Measurements from ENCODE around the gene RFLNA.
"Not testable (repeated sequence)": the region's sequence is repeated elsewhere in the genome, so short reads cannot be mapped to it uniquely, and the experiment has no call there.

The RFLNA gene

DNA sequence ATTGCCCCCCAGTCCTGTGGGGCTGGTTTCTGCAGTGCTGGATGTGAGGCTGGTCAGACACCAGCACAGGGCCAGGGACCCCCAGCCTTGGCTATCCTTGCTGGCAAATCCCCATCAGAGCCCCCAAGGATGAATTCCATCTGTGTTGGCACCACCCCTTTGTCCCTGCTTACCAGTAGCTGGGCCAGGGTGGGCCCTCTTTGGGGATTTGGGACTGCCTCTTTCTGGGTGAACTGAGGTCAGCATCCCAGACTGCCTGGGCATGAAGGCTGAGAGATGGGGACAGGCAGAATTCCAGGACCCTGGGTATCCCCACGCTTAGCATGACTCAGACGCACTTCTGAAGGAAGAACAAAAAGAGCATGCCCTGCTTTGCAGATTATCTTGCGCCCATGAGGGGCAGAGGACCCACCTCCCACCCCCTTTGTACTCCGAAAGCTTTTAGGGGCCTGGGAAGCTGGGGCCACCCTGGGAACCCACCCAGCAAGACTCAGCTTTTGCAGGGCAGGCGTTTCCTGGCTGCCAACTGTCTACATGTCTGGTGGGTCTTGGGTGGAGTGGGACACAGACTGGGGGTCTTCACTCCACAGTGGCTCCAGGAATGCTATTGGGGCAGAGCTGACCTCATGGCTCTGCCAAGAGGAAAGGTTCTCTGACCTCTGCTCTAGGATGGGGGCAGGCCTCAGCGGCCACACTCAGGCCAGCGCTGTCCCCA, 26.8 kb downstream of the RFLNA start:
- no peak for DNase-seq

GRCh38 chr12:124322271-124322998, 27.5 kb downstream of the RFLNA start:
- no peak for DNase-seq

DNA sequence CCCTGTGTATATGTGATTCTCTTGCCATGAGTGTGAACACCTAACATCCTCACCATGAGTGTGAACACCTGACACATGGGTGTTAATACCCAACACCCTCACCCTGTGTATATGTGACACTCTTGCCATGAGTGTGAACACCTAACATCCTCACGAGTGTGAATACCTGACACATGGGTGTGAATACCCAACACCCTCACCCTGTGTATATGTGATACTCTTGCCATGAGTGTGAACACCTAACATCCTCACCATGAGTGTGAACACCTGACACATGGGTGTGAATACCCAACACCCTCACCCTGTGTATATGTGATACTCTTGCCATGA, 28.1 kb downstream of the RFLNA start:
- not testable (repeated sequence) for DNase-seq

DNA sequence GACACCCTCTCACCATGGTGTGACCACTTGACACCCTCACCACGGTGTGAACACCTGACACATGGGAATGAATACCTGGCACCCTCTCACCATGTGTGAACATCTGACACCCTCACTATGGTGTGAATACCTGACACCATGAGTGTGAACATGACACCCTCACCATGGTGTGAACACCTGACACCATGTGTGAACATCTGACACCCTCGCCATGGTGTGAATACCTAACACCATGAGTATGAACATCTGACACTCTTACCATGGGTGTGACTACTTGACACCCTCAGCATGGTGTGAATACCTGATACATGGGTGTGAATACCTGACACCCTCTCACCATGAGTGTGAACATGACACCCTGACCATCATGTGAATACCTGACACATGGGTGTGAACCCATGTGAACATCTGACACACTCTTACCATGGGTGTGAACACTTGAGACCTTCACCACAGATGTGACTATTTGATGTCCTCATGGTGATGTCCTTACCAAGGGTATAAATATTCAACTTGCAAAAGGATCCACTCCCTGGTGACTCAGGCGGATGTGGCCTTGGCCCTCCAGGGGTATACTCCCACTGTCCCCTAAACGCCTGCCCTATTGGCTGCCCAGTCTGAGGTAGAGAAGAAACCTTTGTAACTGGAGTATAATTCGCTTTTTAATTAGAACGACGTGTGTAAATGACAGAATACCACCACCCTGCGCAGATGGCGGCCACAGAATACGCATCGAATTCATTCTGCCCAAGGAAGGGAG, 29.1 kb downstream of the RFLNA start:
- no peak for DNase-seq

DNA sequence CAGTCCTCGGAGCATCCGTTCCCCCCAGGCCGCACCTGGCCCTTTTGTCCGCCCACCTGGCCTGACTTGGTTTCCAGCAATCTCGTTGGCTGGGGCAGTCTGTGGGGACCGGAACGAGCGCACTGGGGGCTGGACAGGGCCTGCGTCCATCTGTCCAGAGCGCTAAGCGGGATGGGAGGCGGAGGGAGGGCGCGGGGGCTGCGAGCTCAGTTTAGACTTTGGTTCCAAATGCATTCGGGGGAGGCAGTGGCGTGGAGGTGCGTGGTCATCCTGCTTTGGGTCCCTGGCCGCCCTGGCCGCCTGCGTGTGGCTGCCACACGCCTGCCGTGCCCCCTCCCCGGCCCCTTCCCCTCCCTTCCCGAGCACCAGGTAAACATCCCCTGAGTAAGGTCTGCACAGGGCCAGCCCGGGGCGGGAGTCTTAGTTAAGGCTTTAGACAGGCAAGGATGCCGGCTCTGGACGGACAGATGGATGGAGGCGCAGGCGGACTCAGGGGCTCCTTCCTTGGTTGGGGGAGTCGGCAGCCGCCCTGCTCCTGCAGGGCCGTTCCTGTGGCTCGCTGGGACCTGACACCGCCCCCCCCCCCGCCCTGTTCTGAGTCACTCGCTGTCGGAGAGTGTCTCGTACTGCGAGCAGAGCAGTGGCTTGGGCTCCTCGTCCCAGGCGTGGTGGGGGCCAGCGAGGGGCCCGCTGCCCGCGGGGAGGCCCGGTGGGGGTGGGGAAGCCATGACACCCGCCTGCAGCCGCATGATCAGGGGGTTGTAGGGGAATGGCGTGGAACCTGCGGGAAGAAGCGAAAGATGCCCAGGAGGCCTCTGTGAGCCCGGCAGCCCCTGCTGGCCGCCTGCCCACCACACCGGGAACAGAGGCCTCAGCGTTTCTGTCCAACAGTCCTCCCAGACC, 30.2 kb downstream of the RFLNA start:
- no peak for DNase-seq

- no peak for DNase-seq
These were observed 31.2 kb downstream of the RFLNA start for GRCh38 chr12:124326104-124326503.

DNA sequence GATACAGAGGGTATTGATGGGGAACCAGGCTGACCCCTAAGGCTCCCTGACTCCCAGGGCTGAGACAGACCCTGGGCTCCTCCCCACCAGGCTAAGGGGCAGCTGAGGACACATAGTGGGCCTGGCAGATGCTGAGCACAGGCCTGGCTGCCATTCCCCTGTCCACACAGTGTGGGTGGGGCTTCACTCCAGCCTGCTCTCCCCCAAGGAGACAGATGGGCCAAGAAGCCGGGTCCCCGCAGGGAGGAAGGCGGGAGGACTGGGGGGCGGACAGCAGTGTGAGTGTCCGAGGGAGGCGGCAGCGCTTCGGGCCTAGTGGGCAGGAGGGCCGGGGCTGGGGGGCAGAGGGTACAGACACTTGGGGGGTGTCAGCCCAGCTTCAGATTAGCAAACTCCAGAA, 32.0 kb downstream of the RFLNA start:
- DNase-seq, result no peak

- DNase-seq, result no peak
These were observed 32.6 kb downstream of the RFLNA start for GRCh38 chr12:124327362-124328043.

DNA sequence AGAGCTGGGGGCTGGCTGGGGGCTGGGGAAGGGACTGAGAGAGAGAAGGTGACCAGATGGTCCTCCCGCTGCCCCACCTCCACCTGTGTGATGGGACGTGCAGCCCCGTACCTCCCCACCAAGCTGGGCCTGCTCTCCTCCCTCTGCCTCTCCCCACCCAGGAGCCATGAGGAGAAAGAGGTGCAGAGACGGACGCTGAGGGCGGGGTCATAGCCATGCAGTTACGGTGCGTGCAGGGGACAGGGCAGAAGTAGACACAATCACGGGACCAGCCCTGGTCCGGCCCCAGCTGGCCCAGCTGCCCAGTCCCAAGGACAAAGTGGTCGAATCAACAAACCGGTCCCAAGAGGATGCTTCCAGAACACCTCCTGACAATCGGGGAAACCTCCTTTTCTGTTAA, 33.2 kb downstream of the RFLNA start:
- no peak for DNase-seq

GRCh38 chr12:124328636-124329035, 33.7 kb downstream of the RFLNA start:
- no peak for DNase-seq

- no peak for DNase-seq
These were observed 37.3 kb downstream of the RFLNA start for GRCh38 chr12:124332058-124332672.

DNA sequence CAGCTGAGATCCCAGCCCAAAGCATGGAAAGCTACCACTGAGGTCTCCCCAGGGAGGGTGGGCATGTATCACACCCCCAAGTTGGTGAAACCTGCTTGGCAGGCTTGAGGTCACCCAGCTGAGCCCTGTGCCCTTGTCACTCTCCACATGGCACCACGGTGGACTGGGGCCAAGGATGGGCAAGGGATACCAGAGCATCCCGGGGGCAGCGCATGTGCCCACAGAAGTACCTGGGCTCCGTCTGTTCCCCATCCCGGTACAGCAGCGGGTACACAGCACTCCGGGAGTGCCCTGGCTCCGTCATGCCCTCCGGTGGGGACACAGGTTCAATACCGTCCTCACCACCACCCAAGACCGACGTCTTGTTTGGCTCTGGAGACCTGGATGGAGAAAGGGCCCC, 38.0 kb downstream of the RFLNA start:
- no peak for DNase-seq

DNA sequence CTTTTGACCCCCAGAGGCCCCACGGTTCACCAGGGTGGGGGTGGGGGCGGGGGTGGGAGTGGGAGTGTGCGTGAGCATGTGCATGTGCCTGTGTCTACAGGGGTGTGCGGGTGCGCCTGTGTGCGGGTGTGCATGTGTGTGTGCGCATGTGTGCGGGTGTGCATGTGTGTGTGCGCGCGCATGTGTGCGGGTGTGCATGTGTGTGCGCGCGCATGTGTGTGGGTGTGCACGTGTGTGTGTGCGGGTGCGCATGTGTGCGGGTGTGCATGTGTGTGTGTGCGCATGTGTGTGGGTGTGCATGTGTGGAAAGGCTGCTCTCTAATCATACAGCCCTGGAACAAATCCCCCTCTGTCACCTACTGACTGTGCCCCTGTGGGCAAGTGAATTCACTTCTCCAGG, 38.8 kb downstream of the RFLNA start:
- DNase-seq, result no peak

DNA sequence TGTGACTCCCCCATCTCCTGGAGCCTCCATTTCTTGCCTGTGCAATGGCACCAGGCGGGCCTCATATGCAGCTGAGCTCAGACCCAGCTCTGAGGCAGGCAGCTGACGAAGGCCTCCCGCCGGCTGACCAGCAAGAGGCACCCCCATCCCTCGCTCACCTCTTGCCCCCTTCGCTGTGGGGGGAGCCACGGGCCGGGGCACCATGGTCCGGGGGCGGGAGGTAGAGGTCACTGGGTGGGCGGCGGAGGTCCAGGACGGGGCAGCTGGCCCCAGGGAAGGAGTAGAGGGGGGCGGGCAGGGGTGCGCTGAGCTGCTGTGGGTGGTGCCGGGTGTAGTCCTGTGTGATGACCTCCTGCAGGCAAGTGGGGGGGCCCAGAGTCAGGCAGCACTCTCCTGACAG, 39.4 kb downstream of the RFLNA start:
- DNase-seq, result no peak

GRCh38 chr12:124334976-124335375, 40.1 kb downstream of the RFLNA start:
- no peak for DNase-seq

DNA sequence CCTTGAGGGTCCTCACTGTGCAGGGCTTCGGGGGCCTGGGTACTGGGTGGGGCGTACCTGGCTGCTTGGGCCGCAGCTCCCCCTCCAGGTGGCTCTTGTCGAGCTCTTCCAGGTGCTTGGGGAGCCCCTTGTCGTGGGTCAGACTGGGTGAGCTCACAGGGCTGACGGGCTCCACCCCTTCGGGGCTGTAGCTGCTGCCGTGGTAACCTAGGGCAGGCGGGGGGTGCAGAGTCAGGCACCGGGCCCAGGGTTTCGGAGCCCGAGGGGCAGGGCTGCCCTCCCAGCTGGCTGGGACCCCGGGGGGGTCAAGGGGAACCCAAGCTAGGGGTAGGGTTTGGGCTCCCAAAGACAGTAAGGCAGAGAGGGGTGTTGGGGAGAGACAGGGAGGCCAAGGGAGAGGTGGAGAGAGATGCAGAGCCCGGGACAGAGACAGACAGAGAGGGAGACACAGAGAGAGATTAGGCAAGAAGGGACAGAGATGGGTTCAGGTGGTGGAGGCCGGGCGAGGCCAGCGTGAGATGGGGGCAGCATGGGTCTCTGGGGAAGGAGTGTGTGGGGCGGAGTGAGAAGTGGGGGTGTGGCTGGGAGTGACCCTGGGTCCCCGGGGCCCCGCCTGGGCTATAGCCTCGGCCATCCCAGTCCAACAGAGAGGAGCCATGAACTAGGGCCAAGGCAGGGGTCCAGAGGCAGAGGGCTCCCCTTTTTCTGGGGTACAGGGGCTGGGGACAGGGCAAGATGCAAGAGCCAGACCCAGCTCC, 40.7 kb downstream of the RFLNA start:
- DNase-seq, result no peak

DNA sequence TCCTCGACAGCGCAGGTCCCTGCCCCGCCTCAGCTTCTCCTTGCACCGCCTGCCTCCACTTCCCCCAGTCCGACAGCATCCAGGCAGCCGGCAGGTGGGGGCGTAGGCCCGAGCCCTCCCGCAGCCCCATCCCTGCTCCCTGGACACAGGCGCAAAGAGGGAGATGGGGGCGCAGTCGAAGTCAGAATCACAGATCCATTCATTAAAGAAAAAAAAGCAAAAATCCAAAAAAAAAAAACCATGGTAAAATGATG, 41.2 kb downstream of the RFLNA start:
- DNase-seq, result no peak

DNA sequence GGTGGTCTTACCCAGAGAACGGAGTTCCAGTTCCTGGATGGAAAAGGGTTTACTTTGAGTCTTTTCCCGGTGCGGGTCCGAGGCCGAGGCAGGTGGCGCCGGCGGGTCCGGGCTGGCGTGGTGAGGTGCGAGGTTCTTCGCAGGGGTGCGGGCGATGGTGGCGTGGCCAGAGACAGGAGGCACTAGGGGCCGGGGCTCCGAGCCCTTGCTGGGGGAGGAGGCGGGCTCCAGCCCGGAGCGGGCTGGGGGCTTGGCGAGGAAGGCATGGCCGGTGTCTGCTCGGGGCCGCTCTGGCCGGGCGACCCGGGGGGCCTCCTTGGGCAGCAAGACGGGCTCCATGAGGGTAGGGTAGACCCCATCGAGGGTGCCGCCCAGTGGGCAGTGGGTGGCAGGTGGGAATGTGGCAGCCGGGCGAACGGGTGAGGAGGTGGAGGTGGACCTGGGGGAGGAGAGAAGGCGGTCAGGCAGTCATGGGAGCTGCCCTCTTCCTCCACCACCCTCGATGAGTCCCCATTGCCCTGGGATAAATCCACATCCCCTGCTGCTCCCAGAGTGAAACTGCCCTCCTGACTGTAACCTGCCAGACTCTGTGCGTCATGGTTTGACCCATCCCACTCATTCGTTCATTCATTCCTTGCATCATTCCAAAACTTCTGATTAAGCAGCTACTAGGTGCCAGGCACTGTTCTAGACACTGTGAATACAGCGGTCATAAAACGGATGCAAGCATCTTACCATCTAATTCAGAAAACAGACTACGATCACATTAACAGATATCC, 42.0 kb downstream of the RFLNA start:
- DNase-seq, result no peak

- no peak for DNase-seq
These were observed 42.7 kb downstream of the RFLNA start for GRCh38 chr12:124337622-124338021.

- no peak for DNase-seq
These were observed 43.6 kb downstream of the RFLNA start for GRCh38 chr12:124338448-124338847.

All from stimulated activated CD4-positive, alpha-beta T cell treated with anti-CD3 and anti-CD28 coated beads, Interleukin-4, amount 100 ng/mL, for 1 hour (primary cell).